Measurements from ENCODE around the gene CCDC63.
"Not testable (repeated sequence)": the region's sequence is repeated elsewhere in the genome, so short reads cannot be mapped to it uniquely, and the experiment has no call there.

Gene CCDC63

DNA sequence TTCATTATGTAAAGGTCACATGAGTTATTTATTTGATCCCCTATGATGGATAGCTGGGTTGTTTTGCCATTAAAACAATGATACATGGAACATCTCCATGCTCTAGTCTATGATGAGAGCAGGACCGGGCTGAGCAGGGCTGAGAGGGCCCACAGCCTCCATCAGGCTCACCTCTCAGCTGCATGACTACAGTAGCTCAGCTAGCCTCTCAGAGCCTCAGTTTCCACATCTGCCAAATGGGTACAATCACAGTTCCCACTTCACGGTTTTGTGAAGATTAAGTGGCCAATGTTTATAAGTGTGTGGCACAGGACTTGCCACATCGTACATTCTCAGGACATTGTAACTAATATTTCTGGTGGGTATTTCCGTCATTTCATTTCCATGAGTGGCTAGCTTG lies 93.5 kb downstream of the CCDC63 start:
- no peaks in the 10 kb centered on the region for H3K9me3 ChIP-seq (ENCODE audit: control insufficient read depth, low read length)
- H3K27ac ChIP-seq (ENCODE audit: insufficient read depth, low read depth, low read length, poor library complexity, severe bottlenecking), result no peak overlapping the region
- WGBS, 2 experiments, result 90 to 95% methylated on average over 4 of the region's 4 CpGs
- no peak overlapping the region for H3K4me3 ChIP-seq (ENCODE audit: insufficient read depth, low read depth, low read length)
- no peaks in the 10 kb centered on the region for H3K36me3 ChIP-seq (ENCODE audit: control insufficient read depth, insufficient read depth, low read length)
- peaks cover 50% of the 10 kb centered on the region for H3K27me3 ChIP-seq (ENCODE audit: control insufficient read depth, insufficient read depth, low read length, poor library complexity, severe bottlenecking)
- H3K4me1 ChIP-seq (ENCODE audit: control insufficient read depth, insufficient read depth, low read length), result no peaks in the 10 kb centered on the region

DNA sequence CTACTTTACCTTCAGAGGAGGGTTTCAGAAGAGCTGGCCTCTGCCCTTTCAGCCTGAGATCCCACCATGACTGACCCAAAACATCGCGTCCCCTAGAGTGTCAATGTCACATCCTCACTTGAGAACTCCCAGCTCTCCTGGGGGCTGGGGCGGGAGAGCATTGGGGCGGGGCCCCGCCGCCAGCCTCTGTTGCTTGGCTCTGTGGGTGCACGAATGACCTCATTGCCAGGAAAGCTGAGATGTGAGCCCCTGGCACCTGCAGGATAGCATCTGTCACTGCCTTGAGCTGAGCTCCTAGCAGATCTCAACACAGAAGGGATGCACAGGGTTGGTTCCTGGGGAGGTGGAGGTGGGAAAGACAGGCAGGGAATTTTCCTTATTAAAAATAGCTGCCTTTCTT lies 94.1 kb downstream of the CCDC63 start:
- H3K27ac ChIP-seq (ENCODE audit: insufficient read depth, low read depth, low read length, poor library complexity, severe bottlenecking), result no peak overlapping the region
- H3K27me3 ChIP-seq (ENCODE audit: control insufficient read depth, insufficient read depth, low read length, poor library complexity, severe bottlenecking), result peaks cover 44% of the 10 kb centered on the region
- H3K36me3 ChIP-seq (ENCODE audit: control insufficient read depth, insufficient read depth, low read length), result no peaks in the 10 kb centered on the region
- H3K9me3 ChIP-seq (ENCODE audit: control insufficient read depth, low read length), result no peaks in the 10 kb centered on the region
- WGBS, 2 experiments, result 85 to 86% methylated on average over 7 of the region's 7 CpGs
- no peak overlapping the region for H3K4me3 ChIP-seq (ENCODE audit: insufficient read depth, low read depth, low read length)
- H3K4me1 ChIP-seq (ENCODE audit: control insufficient read depth, insufficient read depth, low read length), result no peaks in the 10 kb centered on the region

DNA sequence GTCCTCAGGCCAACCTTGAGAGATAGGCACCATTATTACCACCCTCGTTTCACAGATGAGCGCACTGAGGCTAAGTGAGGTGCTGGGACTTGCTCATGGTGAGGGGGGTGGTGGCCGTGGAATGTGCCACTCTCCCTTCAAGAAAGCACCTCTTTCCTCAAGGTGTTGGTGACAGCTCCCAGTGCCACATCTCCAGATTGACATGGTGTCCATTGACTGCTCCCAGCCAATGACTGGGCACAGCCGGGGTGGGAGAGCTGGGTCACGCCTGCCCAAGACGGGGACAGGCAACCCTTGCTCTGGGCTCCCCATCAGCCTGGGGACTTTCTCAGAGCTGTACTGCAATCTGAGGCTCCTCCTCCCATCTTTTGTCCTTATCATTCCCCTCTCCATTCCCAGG lies 94.6 kb downstream of the CCDC63 start:
- H3K27ac ChIP-seq (ENCODE audit: insufficient read depth, low read depth, low read length, poor library complexity, severe bottlenecking), result no peak overlapping the region
- H3K36me3 ChIP-seq (ENCODE audit: control insufficient read depth, insufficient read depth, low read length), result no peaks in the 10 kb centered on the region
- WGBS, 2 experiments, result 92 to 94% methylated on average over 6 of the region's 6 CpGs
- H3K4me3 ChIP-seq (ENCODE audit: insufficient read depth, low read depth, low read length), result no peak overlapping the region
- H3K4me1 ChIP-seq (ENCODE audit: control insufficient read depth, insufficient read depth, low read length), result no peaks in the 10 kb centered on the region
- peaks cover 39% of the 10 kb centered on the region for H3K27me3 ChIP-seq (ENCODE audit: control insufficient read depth, insufficient read depth, low read length, poor library complexity, severe bottlenecking)
- no peaks in the 10 kb centered on the region for H3K9me3 ChIP-seq (ENCODE audit: control insufficient read depth, low read length)

GRCh38 chr12:110943373-110943772 lies 96.6 kb downstream of the CCDC63 start:
- Histone ChIP-seq H3K4me1 (ENCODE audit: control insufficient read depth, insufficient read depth, low read length) (no peaks in the 10 kb centered on the region), H3K36me3 (ENCODE audit: control insufficient read depth, insufficient read depth, low read length) (no peaks in the 10 kb centered on the region), H3K4me3 (ENCODE audit: insufficient read depth, low read depth, low read length) (no peak overlapping the region), H3K27me3 (ENCODE audit: control insufficient read depth, insufficient read depth, low read length, poor library complexity, severe bottlenecking) (peaks cover 22% of the 10 kb centered on the region), H3K27ac (ENCODE audit: insufficient read depth, low read depth, low read length, poor library complexity, severe bottlenecking) (no peak overlapping the region), H3K9me3 (ENCODE audit: control insufficient read depth, low read length) (no peaks in the 10 kb centered on the region)
- 80 to 88% methylated on average over 1 to 2 of the region's 2 CpGs for WGBS, 2 experiments

DNA sequence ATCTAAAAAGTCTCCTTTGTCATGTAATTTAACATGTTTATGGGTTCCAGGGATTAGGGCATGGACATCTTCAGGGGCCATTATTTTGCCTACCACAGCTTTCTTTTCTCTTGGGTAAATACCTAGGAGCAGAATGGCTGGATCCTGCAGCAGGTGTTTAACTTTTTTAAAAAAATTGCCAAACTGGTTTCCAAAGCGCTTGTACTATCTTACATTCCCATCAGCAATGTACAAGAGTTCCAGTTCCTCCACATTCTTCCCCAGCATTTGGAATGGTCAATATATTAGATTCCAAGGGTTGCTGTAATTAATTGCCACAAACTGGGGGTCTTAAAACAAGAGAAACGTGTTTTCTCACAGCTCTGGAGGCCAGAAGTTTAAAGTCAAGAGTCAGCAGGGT lies 101.3 kb downstream of the CCDC63 start:
- Histone ChIP-seq H3K4me1 (ENCODE audit: control insufficient read depth, insufficient read depth, low read length) (no peaks in the 10 kb centered on the region), H3K36me3 (ENCODE audit: control insufficient read depth, insufficient read depth, low read length) (no peaks in the 10 kb centered on the region), H3K4me3 (ENCODE audit: insufficient read depth, low read depth, low read length) (no peak overlapping the region), H3K27me3 (ENCODE audit: control insufficient read depth, insufficient read depth, low read length, poor library complexity, severe bottlenecking) (no peaks in the 10 kb centered on the region), H3K9me3 (ENCODE audit: control insufficient read depth, low read length) (no peaks in the 10 kb centered on the region), H3K27ac (ENCODE audit: insufficient read depth, low read depth, low read length, poor library complexity, severe bottlenecking) (no peak overlapping the region)
- WGBS, 2 experiments, result 83 to 90% methylated on average over 2 of the region's 2 CpGs

- WGBS, 2 experiments, result 94 to 96% methylated on average over 24 to 25 of the region's 31 CpGs
- not testable (repeated sequence) for H3K36me3 ChIP-seq (ENCODE audit: control insufficient read depth, insufficient read depth, low read length); H3K27me3 ChIP-seq (ENCODE audit: control insufficient read depth, insufficient read depth, low read length, poor library complexity, severe bottlenecking); H3K9me3 ChIP-seq (ENCODE audit: control insufficient read depth, low read length); H3K4me3 ChIP-seq (ENCODE audit: insufficient read depth, low read depth, low read length); H3K27ac ChIP-seq (ENCODE audit: insufficient read depth, low read depth, low read length, poor library complexity, severe bottlenecking); H3K4me1 ChIP-seq (ENCODE audit: control insufficient read depth, insufficient read depth, low read length)
Observed at GRCh38 chr12:110950466-110950865, 103.7 kb downstream of the CCDC63 start.

DNA sequence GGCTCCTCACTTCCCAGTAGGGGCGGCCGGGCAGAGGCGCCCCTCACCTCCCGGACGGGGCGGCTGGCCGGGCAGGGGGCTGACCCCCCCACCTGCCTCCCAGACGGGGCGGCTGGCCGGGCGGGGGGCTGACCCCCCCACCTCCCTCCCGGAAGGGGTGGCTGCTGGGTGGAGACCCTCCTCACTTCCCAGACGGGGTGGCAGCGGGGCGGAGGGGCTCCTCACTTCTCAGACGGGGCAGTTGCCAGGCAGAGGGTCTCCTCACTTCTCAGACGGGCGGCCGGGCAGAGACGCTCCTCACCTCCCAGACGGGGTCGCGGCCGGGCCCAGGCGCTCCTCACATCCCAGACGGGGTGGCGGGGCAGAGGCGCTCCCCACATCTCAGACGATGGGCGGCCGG lies 104.1 kb downstream of the CCDC63 start:
- H3K9me3 ChIP-seq (ENCODE audit: control insufficient read depth, low read length); H3K27ac ChIP-seq (ENCODE audit: insufficient read depth, low read depth, low read length, poor library complexity, severe bottlenecking); H3K4me3 ChIP-seq (ENCODE audit: insufficient read depth, low read depth, low read length); H3K27me3 ChIP-seq (ENCODE audit: control insufficient read depth, insufficient read depth, low read length, poor library complexity, severe bottlenecking); H3K36me3 ChIP-seq (ENCODE audit: control insufficient read depth, insufficient read depth, low read length); H3K4me1 ChIP-seq (ENCODE audit: control insufficient read depth, insufficient read depth, low read length): not testable (repeated sequence)
- 94 to 96% methylated on average over 29 of the region's 31 CpGs for WGBS, 2 experiments

Measured in ectodermal cell (in vitro differentiated cells).